Hindlimb muscle (tissue), 1 donor: Measurements from ENCODE around the gene NEO1. TPM values are rescaled to one million over a fixed set of nuclear protein-coding genes. Genes with fewer than 3 reads are reported as not detected.

Experiments
- DNase-seq: peaks from one replicate; pipeline ENCODE4 v3.0.0-alpha.2; 2013
- polyA plus RNA-seq: library from polyadenylated mRNA; unstranded; fragments of 120-200 nt; gene quantifications from one replicate; pipeline ENCODE4 v1.2.1, GENCODE V29; 2013; ENCODE audit not compliant: insufficient read length

The NEO1 gene
- polyA plus RNA-seq, 1 donor: 40.2 TPM

- DNase-seq: no peak
Observed at GRCh38 chr15:73313861-73314260, 261.6 kb downstream of the NEO1 start.

DNA sequence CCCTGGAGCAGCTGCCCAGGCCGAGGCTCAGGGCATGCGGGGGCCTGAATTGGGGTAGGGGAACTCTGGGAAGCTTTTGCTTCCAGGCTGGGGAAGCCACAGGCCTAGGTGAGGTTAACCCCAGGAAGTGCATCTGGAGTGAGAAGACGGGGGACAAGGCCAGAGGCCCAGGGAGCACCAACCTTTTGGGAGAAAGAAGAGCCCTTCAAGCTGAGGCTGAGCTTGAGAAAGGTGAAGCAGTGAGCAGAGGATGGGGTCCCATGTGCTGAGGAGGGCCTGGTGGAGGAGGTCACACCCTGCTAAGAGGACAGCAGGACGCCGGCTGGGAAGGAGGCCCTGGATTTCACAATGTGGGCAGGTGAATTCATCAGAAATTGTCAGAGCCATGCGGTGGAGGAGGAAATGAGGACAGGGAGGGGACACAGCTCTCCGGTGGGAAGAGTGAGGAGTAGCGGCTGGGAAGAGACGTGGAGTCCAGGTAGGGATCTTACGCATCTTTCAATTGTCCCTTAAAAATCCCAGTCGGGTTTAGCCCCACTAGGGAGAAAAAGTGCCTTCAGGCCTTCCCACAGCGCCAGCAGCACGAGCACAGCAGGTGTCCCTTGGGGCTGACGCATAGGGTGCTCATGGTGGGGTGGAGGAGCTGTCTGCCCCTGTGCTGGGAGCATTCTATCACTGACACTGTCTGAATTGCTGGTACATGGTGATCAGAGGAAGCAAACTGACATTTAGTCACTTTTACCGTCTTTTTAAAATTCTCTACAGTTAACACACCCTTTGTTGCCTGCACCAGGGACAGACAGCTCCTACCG lies 265.6 kb downstream of the NEO1 start:
- DNase-seq: no peak

DNA sequence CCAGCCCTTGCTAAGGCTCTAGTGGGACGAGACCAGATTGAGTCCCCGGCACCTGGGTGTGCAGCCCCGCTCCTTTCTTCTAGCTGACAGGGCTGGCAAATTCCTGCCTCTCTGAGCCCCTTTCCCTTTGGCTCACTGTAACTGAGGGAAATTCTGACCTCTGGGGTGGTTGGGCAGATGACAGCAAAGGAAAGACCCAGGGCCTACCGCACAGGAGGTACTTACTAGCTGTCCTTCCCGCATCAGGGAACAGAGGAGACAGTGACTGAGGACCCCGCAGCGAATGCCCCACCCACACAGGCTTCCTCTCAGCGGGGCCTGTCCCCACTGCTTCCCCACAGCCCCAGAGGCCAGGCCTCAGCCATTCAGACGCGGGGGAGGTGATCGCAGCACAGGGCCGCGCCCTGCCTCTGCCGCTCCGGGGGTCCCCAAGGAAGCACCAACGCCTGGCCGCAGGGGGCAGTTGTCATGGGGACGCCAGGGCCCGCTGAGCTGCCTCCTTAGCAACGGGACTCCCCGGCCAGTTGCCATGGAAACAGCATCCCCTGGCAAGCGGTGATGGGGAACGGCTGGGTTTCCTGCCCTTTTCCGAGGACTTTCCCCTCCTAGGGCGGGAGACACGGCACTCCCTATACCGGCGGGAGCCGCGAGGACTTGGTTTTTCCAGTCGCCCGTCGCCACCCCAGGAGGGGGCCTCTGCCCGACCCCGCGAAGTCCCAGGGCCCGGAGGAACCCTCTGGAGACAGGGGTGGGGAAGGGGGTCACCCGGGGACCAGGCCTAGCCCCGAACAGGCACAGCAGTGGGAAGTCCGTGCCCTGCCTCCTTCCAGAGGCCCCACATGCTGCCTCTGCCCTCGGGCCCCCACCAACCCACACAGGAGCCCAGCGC lies 266.4 kb downstream of the NEO1 start:
- no peak for DNase-seq

DNA sequence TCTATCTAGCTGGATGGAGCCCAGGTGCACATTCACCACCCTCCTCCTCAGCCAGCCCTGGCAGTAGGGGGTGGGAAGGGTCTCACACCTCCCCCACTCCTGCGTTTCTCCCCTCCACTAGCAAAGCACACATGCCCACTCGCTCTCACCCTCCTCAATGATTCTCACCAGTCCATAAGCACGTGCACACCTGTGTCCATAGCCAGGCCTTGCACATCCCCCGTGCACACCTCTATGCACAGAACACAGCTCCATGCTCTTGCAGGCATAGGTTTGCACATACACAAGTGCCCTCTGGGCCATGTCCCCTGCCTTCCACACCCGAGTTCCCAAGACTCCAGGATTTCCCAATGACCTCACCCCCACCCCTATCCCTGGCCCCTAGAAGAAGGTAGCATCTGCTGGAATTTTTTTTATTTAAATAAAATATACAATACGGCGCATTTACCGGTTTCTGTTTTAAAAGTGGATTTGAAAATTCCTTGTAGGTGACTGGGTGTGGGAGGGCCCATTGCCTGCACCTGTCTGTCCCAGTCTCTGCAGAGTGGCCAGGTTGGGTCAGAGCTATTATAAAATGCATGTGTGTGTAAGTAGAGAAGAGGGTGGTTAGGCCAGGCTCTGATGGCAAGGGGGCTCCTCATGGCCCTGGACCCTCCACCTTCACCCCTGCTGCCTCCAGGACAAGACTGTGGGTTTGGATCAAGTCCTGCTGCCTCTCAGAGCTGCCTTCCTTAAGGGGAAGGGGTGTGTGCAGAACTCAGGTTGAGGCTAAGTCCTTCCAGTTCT lies 267.4 kb downstream of the NEO1 start:
- DNase-seq: no peak

DNA sequence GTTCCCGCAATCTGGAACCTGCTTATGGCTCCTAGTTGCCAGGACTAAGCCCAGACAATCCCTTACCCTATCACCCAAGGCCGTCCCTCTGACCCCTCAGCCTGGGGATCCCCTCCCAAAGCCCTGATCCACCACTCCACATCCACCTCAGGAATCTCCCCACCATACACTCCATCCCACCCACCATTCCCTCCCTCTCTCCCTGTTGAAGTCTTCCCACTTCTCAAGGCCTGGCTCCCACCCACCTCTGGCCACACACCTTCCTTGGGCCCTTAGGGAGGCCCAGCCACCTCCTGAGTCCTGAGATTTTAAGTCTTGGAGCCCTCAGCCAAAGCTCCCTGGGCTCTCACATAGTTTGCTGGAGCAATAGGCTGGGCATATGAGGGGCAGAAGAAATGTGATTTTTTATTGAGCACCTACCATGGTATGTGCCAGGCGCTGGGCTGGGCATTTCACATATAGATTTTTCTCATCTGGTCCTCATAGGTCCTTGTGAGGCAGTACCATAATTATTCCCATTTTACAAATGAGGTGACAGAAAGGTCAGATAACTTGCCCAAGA lies 268.4 kb downstream of the NEO1 start:
- DNase-seq: no peak

DNA sequence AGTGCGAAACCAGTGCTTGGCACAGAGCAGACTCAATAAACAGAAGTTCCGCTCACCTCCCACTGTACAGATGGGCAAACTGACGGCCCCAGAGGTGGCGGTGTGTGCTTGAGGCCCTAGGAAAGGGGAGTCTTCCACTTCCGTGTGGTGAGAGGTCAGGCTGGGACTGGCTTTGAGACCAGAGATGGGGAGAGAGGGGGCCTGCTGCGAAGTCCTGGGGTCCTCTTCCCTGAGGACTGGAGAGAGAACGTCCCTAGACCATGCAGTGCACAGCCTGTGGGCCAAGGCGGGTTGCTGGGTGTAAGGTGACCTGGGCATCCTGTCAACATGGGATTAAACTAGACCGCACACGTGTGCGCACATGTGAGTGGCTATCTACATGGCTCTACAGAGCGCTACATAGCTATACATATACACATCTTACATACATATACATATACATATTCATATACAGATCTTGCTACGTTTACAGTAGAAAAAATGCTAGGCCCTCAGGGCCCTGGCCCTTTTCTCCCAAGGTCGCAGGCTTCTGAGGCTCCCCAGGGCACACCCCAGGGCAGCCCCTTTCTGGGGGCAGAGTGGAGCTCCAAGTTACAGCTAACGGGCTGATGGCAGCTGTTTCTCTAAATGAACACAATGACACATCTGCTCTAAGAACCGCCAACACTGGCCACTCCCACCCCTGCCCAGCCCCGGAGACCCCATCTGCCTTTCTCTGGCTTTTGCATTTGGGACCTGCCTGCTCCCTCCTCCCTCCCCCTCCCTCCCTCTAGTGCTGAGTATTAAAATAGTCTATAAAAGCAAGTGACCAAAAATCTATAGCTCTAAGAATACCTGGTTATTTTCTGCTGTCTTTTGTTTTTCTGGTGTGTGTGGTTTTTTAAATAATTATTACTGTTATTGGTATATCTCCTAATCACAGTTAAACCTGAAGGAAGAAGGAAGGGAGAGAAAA lies 269.5 kb downstream of the NEO1 start:
- DNase-seq: no peak

- no peak for DNase-seq
Observed at GRCh38 chr15:73322665-73323373, 270.6 kb downstream of the NEO1 start.

- no peak for DNase-seq
Observed at GRCh38 chr15:73323374-73323955, 271.2 kb downstream of the NEO1 start.

GRCh38 chr15:73323956-73324355 lies 271.7 kb downstream of the NEO1 start:
- no peak for DNase-seq

DNA sequence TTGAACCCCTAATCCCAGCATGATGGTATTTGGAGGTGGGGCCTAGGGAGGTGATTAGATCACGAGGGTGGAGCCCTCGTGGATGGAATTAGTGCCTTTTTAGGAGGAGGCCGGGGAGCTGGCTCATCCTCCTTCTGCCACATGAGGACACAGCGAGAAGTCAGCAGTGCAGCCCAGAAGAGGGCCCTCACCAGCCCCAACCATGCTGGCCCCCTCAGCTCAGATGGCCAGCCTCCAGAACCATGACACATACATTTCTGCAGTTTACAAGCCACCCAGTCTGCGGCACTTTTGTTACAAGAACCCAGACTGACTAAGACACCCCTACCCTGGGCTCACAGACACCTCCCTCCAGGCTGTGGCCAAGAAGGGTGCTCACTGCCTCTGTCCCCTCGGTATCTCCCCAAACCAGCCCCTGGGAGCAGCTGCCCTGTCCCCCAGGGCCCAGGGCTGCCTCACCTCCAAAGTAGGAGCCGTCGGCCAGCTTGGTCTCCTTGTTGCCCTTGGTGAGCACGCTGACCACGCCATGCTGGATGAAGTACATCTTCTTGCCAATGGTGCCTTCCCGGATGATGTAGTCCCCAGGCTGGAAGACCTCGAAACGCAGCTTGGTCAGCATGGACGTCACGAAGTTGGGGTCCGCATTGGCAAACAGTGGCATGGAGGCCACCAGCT lies 272.4 kb downstream of the NEO1 start:
- no peak for DNase-seq

DNA sequence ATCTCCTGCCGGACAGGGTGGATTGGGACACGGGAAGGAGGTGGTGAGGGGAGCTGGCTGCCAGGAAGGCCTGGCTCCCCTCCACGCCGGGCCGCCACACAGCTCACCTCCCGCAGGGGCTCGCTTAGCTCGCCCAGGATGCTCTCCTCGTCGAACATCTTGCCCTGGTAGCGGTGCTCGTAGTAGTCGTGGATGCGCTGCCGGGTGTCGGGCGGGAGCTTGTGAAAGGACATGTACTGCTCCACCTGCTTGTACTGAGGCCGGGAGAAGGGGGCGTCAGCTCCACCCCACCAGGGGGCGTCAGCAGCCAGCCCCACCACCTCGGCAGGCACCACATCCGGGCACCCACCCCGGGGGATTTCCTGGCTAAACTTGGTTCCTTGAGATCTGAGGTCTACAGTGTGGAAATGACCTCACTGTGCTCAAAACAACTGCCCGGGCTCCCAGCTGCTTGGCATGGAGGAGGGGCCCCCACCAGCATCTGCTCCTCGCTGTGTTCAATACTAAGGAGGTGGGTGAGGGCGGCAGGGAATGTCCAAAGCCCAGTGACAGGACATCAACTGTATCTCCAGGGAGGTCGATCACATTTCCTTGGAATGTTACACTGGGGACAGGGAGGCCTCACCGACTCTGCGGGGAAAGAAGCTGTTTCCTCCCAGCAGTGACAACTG lies 273.1 kb downstream of the NEO1 start:
- DNase-seq: no peak

- DNase-seq: no peak
Observed at GRCh38 chr15:73326157-73326556, 273.9 kb downstream of the NEO1 start.

DNA sequence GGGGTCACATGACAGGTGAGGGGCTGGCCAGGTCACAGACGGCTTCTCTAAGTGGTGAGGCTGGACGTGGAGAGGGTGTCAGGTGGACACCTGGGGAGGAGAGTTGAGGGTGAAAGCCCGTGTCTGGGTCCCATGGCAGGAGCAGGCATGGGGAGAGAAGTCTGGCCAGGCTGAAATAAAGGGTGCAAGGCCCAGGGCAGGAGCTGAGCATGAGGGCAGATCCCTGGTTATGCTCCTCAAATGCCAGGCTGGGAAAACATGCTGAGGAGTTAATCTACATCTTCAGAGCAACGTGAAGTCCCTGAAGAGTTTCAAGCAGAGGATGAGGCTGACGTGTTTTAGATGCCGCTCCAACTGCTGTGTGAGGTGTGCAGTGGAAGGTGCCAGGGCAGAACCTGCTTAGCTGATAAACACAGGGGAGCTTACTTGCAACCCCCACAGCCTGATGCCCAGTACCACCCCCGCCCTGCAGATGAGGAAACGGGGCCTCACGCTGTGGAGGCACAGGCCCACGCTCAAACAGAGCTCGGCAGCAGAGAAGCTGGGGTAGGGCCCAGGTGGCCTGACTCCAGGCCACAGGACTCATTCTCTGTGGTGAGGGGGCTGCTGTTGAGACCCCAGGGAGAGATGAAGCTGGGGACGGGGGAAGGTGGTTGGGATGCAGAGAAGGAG lies 276.0 kb downstream of the NEO1 start:
- DNase-seq: no peak

DNA sequence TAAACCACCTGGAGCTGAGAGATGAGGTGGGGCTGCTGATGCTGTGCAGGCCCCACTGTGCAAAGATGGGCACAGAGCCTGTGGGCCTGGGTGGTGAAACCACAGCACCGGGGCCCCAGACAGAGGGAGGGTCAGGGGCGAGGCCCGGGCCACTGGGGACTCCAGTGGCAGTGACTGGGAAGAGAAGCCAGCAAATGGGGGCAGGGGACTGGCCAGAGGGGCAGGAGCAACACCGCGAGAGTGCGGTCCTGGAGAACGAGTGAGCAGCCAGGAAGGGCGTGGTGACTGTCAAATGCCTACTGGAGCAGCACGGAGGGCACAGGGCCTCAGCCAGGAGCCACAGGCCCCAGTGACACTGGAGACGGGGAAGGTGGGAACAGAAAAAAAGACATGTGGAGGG lies 276.7 kb downstream of the NEO1 start:
- no peak for DNase-seq

GRCh38 chr15:73329501-73330200 lies 277.4 kb downstream of the NEO1 start:
- DNase-seq: no peak

DNA sequence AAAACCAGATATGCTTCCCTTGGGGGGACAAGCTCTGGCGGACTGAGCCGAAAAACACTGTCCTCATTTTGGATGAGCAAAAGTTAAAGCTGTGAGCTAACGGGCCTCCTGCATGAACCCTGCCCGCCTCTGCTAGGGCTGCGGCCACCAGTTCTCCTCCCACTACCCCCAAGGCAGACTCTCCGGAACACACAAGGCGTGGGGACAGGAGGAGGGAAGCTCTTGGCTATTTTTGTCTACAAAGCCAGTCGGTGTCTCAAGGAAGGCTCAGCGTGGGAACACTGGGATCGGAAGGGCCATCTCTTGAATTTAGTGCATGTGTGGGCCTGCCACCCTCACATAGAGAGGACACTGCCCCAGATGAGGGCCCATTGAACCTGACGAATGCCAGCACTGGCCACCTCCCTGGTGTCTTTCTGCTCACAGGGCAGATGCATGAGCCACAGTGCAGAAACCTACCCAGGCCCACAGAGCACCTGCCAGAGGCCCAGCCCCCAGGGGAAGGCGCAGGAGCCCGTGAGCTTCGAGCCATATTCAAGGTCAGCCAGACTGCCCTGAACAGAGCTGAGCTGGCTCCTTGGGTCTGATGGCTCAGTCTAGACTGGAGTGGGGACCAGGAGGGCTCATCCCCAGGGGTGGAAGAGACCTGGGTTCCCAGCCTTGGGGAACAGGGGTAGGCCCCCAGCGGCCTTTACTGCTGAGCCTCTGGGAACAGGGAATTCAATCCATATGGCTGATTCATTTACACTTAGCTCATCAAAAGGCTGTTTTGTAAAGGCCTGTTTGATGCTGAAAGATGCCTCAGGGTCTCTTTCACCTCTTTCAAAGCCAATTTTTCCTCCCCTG lies 278.2 kb downstream of the NEO1 start:
- no peak for DNase-seq

GRCh38 chr15:73331501-73331900 lies 279.2 kb downstream of the NEO1 start:
- no peak for DNase-seq
